Lower lobe of right lung (tissue), 2 donors: ENCODE measurements around the gene OR10Z1. TPM values are rescaled to one million over a fixed set of nuclear protein-coding genes. Genes with fewer than 3 reads are reported as not detected.

Source experiments
- ATAC-seq, 2 donors: fragments of 200-7000 bp; cut with Tn5 transposase; one replicate each; pipeline ENCODE4 v1.9.1; 2020 to 2022; ENCODE audit warnings: mild to moderate bottlenecking in 2 of 2, moderate library complexity in 2 of 2
- DNase-seq: peaks from one replicate; pipeline ENCODE4 v3.0.0-alpha.2; 2020
- H3K27ac ChIP-seq: fragments of 200-600 bp; one replicate; pipeline ENCODE4 v1.8.0; 2022
- H3K27me3 ChIP-seq: fragments of 200-600 bp; one replicate; pipeline ENCODE4 v1.8.0; 2022; ENCODE audit warnings: low read depth
- H3K36me3 ChIP-seq: fragments of 200-600 bp; one replicate; pipeline ENCODE4 v1.8.0; 2022; ENCODE audit warnings: mild to moderate bottlenecking
- H3K4me1 ChIP-seq: fragments of 200-600 bp; one replicate; pipeline ENCODE4 v1.8.0; 2022
- H3K4me3 ChIP-seq: fragments of 200-600 bp; one replicate; pipeline ENCODE4 v1.8.0; 2022; ENCODE audit warnings: mild to moderate bottlenecking
- H3K9me3 ChIP-seq: fragments of 200-600 bp; one replicate; pipeline ENCODE4 v1.8.0; 2022
- intact Hi-C: fragments of 100-400 bp; cut with DNase I; formaldehyde crosslinking; loops from one replicate; pipeline ENCODE4 v1.11.0; 2022
- long read RNA-seq: library from polyadenylated mRNA; unstranded; transcript quantifications from one replicate; pipeline ENCODE4 v2.0.0, GENCODE V29; 2021
- total RNA-seq: library from RNA; stranded (reverse); fragmentation: NEBNext Ultra II Directional; extraction: Animal tissue kit (Norgen Biotek cat#: 25700); gene quantifications from one replicate; pipeline ENCODE4 v1.2.1, GENCODE V29; 2021
- TF ChIP-seq, protein P1 (sequence below): fragments of 200-600 bp; IDR thresholded peaks from one replicate; pipeline ENCODE4 v1.8.0; 2022; ENCODE audit warnings: antibody characterized with exemption, mild to moderate bottlenecking
- donor health status: DM: no; HTN: yes; CAD: no; lungs with severe emphysema.

Gene OR10Z1, protein sequence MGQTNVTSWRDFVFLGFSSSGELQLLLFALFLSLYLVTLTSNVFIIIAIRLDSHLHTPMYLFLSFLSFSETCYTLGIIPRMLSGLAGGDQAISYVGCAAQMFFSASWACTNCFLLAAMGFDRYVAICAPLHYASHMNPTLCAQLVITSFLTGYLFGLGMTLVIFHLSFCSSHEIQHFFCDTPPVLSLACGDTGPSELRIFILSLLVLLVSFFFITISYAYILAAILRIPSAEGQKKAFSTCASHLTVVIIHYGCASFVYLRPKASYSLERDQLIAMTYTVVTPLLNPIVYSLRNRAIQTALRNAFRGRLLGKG
- total RNA-seq = not detected
- long read RNA-seq = 0 reads

DNA sequence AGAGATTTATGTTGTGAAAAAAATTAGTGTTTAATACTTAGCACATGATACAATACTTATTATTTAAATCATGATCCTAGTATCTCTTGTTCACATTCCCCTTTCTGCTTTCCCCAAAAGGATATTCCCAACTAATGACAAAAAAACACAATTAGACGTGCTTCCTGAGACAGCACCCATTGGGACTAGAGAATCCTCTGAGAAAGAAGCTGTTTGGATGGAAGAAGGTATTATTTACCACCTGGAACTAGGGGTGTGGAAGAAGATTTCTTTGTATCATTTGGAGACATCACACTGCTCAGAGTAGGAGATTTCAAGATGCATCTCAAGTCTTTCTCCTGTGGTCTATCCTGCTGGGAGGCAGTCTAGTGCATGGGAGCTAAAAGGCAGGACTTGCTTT, at the start of gene OR10Z1:
OR10Z1 (plus strand) TSS at position 301 of the 400 bp plus-strand sequence. CDS start 1,171 bp downstream, outside the sequence.
- DNase-seq (no peak), ATAC-seq (no peak)
- H3K27me3 ChIP-seq = no peaks in the 10 kb centered on the region
- H3K4me3 ChIP-seq = no peak within 1 kb of the TSS
- H3K36me3 ChIP-seq = no peaks in the 10 kb centered on the region
- intact Hi-C loops = no loop called here
- no peak within 1 kb of the TSS for H3K27ac ChIP-seq
- TF ChIP-seq, protein P1, sequence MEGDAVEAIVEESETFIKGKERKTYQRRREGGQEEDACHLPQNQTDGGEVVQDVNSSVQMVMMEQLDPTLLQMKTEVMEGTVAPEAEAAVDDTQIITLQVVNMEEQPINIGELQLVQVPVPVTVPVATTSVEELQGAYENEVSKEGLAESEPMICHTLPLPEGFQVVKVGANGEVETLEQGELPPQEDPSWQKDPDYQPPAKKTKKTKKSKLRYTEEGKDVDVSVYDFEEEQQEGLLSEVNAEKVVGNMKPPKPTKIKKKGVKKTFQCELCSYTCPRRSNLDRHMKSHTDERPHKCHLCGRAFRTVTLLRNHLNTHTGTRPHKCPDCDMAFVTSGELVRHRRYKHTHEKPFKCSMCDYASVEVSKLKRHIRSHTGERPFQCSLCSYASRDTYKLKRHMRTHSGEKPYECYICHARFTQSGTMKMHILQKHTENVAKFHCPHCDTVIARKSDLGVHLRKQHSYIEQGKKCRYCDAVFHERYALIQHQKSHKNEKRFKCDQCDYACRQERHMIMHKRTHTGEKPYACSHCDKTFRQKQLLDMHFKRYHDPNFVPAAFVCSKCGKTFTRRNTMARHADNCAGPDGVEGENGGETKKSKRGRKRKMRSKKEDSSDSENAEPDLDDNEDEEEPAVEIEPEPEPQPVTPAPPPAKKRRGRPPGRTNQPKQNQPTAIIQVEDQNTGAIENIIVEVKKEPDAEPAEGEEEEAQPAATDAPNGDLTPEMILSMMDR = no peak
- no peaks in the 10 kb centered on the region for H3K9me3 ChIP-seq
- no peaks in the 10 kb centered on the region for H3K4me1 ChIP-seq

DNA sequence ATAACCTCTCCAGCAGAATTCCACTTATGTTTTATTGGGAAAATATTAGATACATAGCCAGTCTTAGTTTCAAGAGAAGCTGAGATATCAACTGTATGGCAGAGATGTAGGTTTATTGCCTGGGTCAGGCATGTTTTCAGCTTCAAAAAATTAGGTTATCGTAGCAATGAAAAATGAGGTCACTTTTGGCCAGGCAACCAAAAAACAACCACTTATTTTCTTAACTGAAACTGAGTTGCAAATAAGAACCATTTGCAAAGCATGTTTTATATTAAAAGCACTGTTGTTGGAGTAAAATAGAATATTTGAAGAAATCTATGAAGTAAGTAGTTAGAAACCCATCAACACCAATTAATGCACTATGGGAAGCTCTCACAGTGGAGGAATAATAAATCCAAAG, 45.4 kb upstream of the OR10Z1 start:
- no peaks in the 10 kb centered on the region for H3K36me3 ChIP-seq
- DNase-seq = no peak
- no peak for ATAC-seq
- no peaks in the 10 kb centered on the region for H3K9me3 ChIP-seq
- no peak overlapping the region for H3K27ac ChIP-seq
- H3K4me1 ChIP-seq = no peaks in the 10 kb centered on the region
- intact Hi-C loops = no loop called here
- H3K27me3 ChIP-seq = no peaks in the 10 kb centered on the region
- TF ChIP-seq, protein P1 = no peak
- no peak overlapping the region for H3K4me3 ChIP-seq

- ATAC-seq (no peak), DNase-seq (no peak)
- Histone ChIP-seq H3K4me1 (no peaks in the 10 kb centered on the region), H3K27ac (no peak overlapping the region), H3K27me3 (no peaks in the 10 kb centered on the region), H3K36me3 (no peaks in the 10 kb centered on the region), H3K4me3 (no peak overlapping the region), H3K9me3 (no peaks in the 10 kb centered on the region)
- TF ChIP-seq, protein P1 = no peak
- intact Hi-C loops = no loop called here
Observed at GRCh38 chr1:158563853-158564252, 41.2 kb upstream of the OR10Z1 start.

GRCh38 chr1:158564608-158565007, 40.5 kb upstream of the OR10Z1 start:
- Histone ChIP-seq H3K27ac (no peak overlapping the region), H3K36me3 (no peaks in the 10 kb centered on the region), H3K9me3 (no peaks in the 10 kb centered on the region), H3K4me3 (no peak overlapping the region), H3K4me1 (no peaks in the 10 kb centered on the region), H3K27me3 (no peaks in the 10 kb centered on the region)
- intact Hi-C loops = no loop called here
- no peak for ATAC-seq
- TF ChIP-seq, protein P1 = no peak
- DNase-seq = no peak

DNA sequence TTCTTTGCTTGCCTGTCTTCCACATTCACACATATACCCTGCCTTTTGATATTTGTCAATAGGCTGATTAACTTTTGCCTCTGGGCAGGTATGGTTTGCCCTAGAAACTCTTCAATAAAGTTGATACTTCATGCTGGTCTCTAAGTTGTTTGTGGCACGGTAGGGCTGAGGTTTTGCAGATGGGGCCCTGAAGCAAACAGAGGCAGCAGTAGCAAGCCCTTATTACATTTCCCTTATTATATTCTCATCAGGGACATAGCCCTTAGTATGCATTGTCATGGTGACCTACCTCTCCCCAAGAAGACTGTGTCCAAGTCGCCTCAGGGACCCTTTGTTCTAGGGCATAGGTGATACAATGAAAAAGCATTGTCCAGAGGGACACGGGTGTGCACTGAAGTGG, 34.6 kb upstream of the OR10Z1 start, which contains the start of gene OR6P1:
OR6P1 (minus strand) TSS at position 101 of the 400 bp plus-strand sequence. CDS start 6,976 bp downstream, outside the sequence.
- no peak for ATAC-seq
- DNase-seq = no peak

More for the DNA sequence above, 34.6 kb upstream of the OR10Z1 start, which contains the start of gene OR6P1:
- no peaks in the 10 kb centered on the region for H3K36me3 ChIP-seq
- H3K27me3 ChIP-seq = no peaks in the 10 kb centered on the region
- H3K4me3 ChIP-seq = no peak within 1 kb of the TSS
- TF ChIP-seq, protein P1 = no peak
- intact Hi-C loops = no loop called here
- H3K4me1 ChIP-seq = no peaks in the 10 kb centered on the region
- H3K9me3 ChIP-seq = no peaks in the 10 kb centered on the region
- H3K27ac ChIP-seq = no peak within 1 kb of the TSS
